Measurements from ENCODE around the gene CENPU.

- TF ChIP-seq YY1 (IDR thresholded peaks at IDR 0.05; ENCODE audit: insufficient read depth, insufficient read length) = no peak
- TF ChIP-seq SUZ12 (IDR thresholded peaks at IDR 0.05; ENCODE audit: extremely low read depth, insufficient read depth, insufficient read length) = no peak
Measured at GRCh38 chr4:184693056-184693455, 40.8 kb downstream of the CENPU start.
